PC-3 (cell line): Measurements from ENCODE around the gene HEXIM1. TPM values are rescaled to one million over a fixed set of nuclear protein-coding genes. Genes with fewer than 3 reads are reported as not detected.

Experiments used
- ATAC-seq: fragments of 200-7000 bp; cut with Tn5 transposase; 2 replicates; pipeline ENCODE4 v1.9.1; 2020; ENCODE audit warnings: mild to moderate bottlenecking, moderate library complexity
- BruUV-seq: library from RNA; stranded (reverse); fragments of 400-500 nt; replicated peaks from 2 replicates; lab custom pipeline; 2021; lab: Mats Ljungman, UMichigan
- CTCF ChIA-PET: fragments of 300-600 bp; sonication (Branson Sonifier 250); formaldehyde crosslinking; loops from one replicate; lab custom pipeline; 2022; ENCODE audit warnings: antibody characterized with exemption; lab: Charles Lee
- POLR2A ChIA-PET: fragments of 300-600 bp; sonication (Branson Sonifier 250); formaldehyde crosslinking; loops from one replicate; lab custom pipeline; 2022; ENCODE audit warnings: antibody characterized with exemption; ENCODE audit not compliant: unreplicated experiment; lab: Charles Lee
- DNase-seq: peaks from one replicate; pipeline ENCODE4 v3.0.0-alpha.2; 2015
- H2AFZ ChIP-seq: fragments of 300-600 bp; sonication (generic); 2 replicates; pipeline ENCODE4 v1.6.0; 2016; ENCODE audit warnings: antibody characterized with exemption, low read length
- H3F3A ChIP-seq: fragments of 300-600 bp; sonication (generic); one replicate; pipeline ENCODE4 v1.6.0; 2017; ENCODE audit warnings: antibody characterized with exemption, low read length, control low read depth, mild to moderate bottlenecking; ENCODE audit not compliant: unreplicated experiment
- H3K27ac ChIP-seq: fragments of 300-600 bp; sonication (generic); 2 replicates; pipeline ENCODE4 v1.5.1; 2016; ENCODE audit warnings: mild to moderate bottlenecking, low read length
- H3K27me3 ChIP-seq: fragments of 300-600 bp; sonication (generic); 2 replicates; pipeline ENCODE4 v1.6.1; 2016; ENCODE audit warnings: low read length, mixed read lengths
- H3K36me3 ChIP-seq: fragments of 300-600 bp; sonication (generic); 2 replicates; pipeline ENCODE4 v1.6.1; 2016; ENCODE audit warnings: low read depth, mixed run types, low read length, mixed read lengths
- H3K4me1 ChIP-seq: fragments of 300-600 bp; sonication (generic); 2 replicates; pipeline ENCODE4 v1.5.1; 2016; ENCODE audit warnings: low read length; ENCODE audit not compliant: insufficient read depth
- H3K4me2 ChIP-seq: fragments of 300-600 bp; sonication (generic); 2 replicates; pipeline ENCODE4 v1.6.0; 2016; ENCODE audit warnings: low read length
- H3K4me3 ChIP-seq: fragments of 300-600 bp; sonication (generic); 2 replicates; pipeline ENCODE4 v1.5.1; 2016; ENCODE audit warnings: mild to moderate bottlenecking, low read length, mixed read lengths
- H3K79me2 ChIP-seq: fragments of 300-600 bp; sonication (generic); 2 replicates; pipeline ENCODE4 v1.6.1; 2017; ENCODE audit warnings: low read length, mixed read lengths
- H3K9ac ChIP-seq: fragments of 300-600 bp; sonication (generic); 2 replicates; pipeline ENCODE4 v1.6.0; 2016; ENCODE audit warnings: mild to moderate bottlenecking, low read length
- H3K9me2 ChIP-seq: fragments of 300-600 bp; sonication (generic); replicated peaks from 2 replicates; pipeline ENCODE4 v1.6.1; 2016; ENCODE audit warnings: mixed run types, low read length, mixed read lengths
- H3K9me3 ChIP-seq: fragments of 300-600 bp; sonication (generic); 2 replicates; pipeline ENCODE4 v1.6.1; 2016; ENCODE audit warnings: low read length, mixed read lengths
- H4K20me1 ChIP-seq: fragments of 300-600 bp; sonication (generic); 2 replicates; pipeline ENCODE4 v1.6.1; 2016; ENCODE audit warnings: low read length, mixed read lengths
- CTCF ChIP-seq: fragments of 300-600 bp; sonication (generic); conservative IDR thresholded peaks from 2 replicates; pipeline ENCODE4 v1.5.1; 2017; ENCODE audit warnings: antibody characterized with exemption, low read depth, mild to moderate bottlenecking, low read length
- EZH2 ChIP-seq: fragments of 300-600 bp; sonication (generic); IDR thresholded peaks from one replicate; pipeline ENCODE4 v1.6.1; 2017; ENCODE audit warnings: antibody characterized with exemption, mild to moderate bottlenecking, low read length; ENCODE audit not compliant: unreplicated experiment
- EZH2phosphoT487 ChIP-seq: fragments of 300-600 bp; sonication (generic); IDR thresholded peaks from 2 replicates; pipeline ENCODE4 v1.6.1; 2018; ENCODE audit warnings: mild to moderate bottlenecking, antibody characterized with exemption, low read length, borderline replicate concordance
- intact Hi-C: fragments of 100-400 bp; cut with micrococcal nuclease; formaldehyde crosslinking; loops from 2 replicates; pipeline ENCODE4 v1.9.0; 2023
- total RNA-seq: library from RNA; depleted of rRNA; stranded (reverse); fragments of >200 nt; gene quantifications from 2 replicates; pipeline ENCODE4 v1.2.3, GENCODE V29; 2014

Gene HEXIM1
- total RNA-seq, 1 experiment from 2014 or later: 47.3 TPM

GRCh38 chr17:45108595-45109521 is 39.4 kb upstream of the HEXIM1 start:
- H3K9me2 ChIP-seq: no peaks in the 10 kb centered on the region
- intact Hi-C loops: loop anchor here (1.0 kb wide), 1 partner anchor 24 kb away; no protein-coding TSS in a partner anchor
- peaks cover 3% of the 10 kb centered on the region for H3F3A ChIP-seq
- no peak overlapping the region for H2AFZ ChIP-seq
- H4K20me1 ChIP-seq: no peaks in the 10 kb centered on the region
- H3K4me2 ChIP-seq: no peak overlapping the region
- BruUV-seq: TSS peak; percentile 1
- peaks cover 39% of the 10 kb centered on the region for H3K36me3 ChIP-seq
- no peak overlapping the region for H3K9ac ChIP-seq
- H3K27me3 ChIP-seq: no peaks in the 10 kb centered on the region
- H3K4me1 ChIP-seq: no peaks in the 10 kb centered on the region
- no peaks in the 10 kb centered on the region for H3K9me3 ChIP-seq
- peak; percentile 51 for TF ChIP-seq CTCF
- TF ChIP-seq EZH2phosphoT487: no peak
- CTCF ChIA-PET: interaction anchor here (0.5 to 2.5 kb wide), 3 partner anchors 26 to 187 kb away, joined by 3 to 11 read pairs (median 4); partner anchors contain the start of gene ACBD4
- ATAC-seq: peak; percentile 39
- DNase-seq: peak; percentile 39
- no peak overlapping the region for H3K4me3 ChIP-seq
- H3K79me2 ChIP-seq: no peaks in the 10 kb centered on the region
- H3K27ac ChIP-seq: no peak overlapping the region
- POLR2A ChIA-PET: no interaction called here

GRCh38 chr17:45110676-45111611 is 37.3 kb upstream of the HEXIM1 start:
- H2AFZ ChIP-seq: no peak overlapping the region
- H3K79me2 ChIP-seq: no peaks in the 10 kb centered on the region
- H3K9me3 ChIP-seq: no peaks in the 10 kb centered on the region
- H3K9me2 ChIP-seq: no peaks in the 10 kb centered on the region
- H4K20me1 ChIP-seq: no peaks in the 10 kb centered on the region
- ATAC-seq (peak; percentile 27), DNase-seq (no peak)
- H3K4me2 ChIP-seq: no peak overlapping the region
- no TSS peak for BruUV-seq
- intact Hi-C loops: no loop called here
- ChIA-PET CTCF (interaction anchor here (1.0 kb wide), 1 partner anchor 22 kb away, joined by 3 read pairs; no protein-coding TSS in a partner anchor), POLR2A (no interaction called here)
- TF ChIP-seq EZH2phosphoT487 (no peak), EZH2 (no peak), CTCF (no peak)
- H3F3A ChIP-seq: peaks cover 3% of the 10 kb centered on the region
- H3K4me1 ChIP-seq: no peaks in the 10 kb centered on the region
- H3K27ac ChIP-seq: no peak overlapping the region
- no peak overlapping the region for H3K9ac ChIP-seq
- no peak overlapping the region for H3K4me3 ChIP-seq
- no peaks in the 10 kb centered on the region for H3K27me3 ChIP-seq
- H3K36me3 ChIP-seq: peaks cover 19% of the 10 kb centered on the region; the same call in 1 of the 2 replicates
